C4-2B (cell line): ENCODE measurements around the gene SLC38A6.

Source experiments
- CTCF ChIP-seq: fragments of 450-650 bp; conservative IDR thresholded peaks from 2 replicates; pipeline ENCODE4 v1.5.1; 2017; ENCODE audit warnings: mild to moderate bottlenecking
- ZFX ChIP-seq: fragments of 450-650 bp; IDR thresholded peaks from 2 replicates; pipeline ENCODE4 v1.6.1; 2017

DNA sequence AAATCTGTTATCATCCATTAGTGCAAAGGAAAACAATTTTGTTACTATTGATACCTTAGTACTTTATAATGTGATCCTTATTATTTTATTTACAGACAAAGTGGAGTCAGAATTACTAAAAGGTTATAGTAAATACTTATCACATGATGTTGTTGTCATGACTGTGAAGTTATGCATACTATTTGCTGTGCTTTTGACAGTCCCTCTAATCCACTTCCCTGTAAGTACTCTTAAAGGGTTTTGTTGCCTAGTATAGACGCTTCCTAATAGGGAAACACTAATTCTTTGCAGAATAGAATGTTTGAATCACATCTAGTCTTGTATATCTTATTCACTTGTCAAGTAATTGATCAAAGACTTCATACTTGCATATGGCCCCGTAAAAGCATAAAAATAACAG is 69.4 kb downstream of the SLC38A6 start:
- TF ChIP-seq CTCF: no peak
- no peak for TF ChIP-seq ZFX
